GM21825 (cell line): ENCODE results near the gene CSF2RB.

Source experiments
- ATAC-seq: cut with Tn5 transposase; IDR thresholded peaks from one replicate; pipeline ENCODE4 v1.9.1; 2021; ENCODE audit warnings: mild to moderate bottlenecking, moderate library complexity; ENCODE audit not compliant: unreplicated experiment

The CSF2RB gene

GRCh38 chr22:36913427-36914389 lies at the start of gene CSF2RB:
TSS of gene CSF2RB (plus strand) at chr22:36913628. CDS start at chr22:36922208, 8,580 bp downstream.
- no peak for ATAC-seq

- ATAC-seq: no peak
Measured at GRCh38 chr22:36863979-36864378, 49.4 kb upstream of the CSF2RB start.

- no peak for ATAC-seq
Measured at GRCh38 chr22:36864454-36865215, 48.8 kb upstream of the CSF2RB start.

GRCh38 chr22:36865346-36865745 lies 48.1 kb upstream of the CSF2RB start:
- no peak for ATAC-seq

- ATAC-seq: no peak
Measured at GRCh38 chr22:36867695-36868094, 45.7 kb upstream of the CSF2RB start.

GRCh38 chr22:36868546-36869181 lies 44.8 kb upstream of the CSF2RB start:
- ATAC-seq: no peak

GRCh38 chr22:36870250-36870649 lies 43.2 kb upstream of the CSF2RB start:
- no peak for ATAC-seq

GRCh38 chr22:36871669-36872081 lies 41.8 kb upstream of the CSF2RB start:
- ATAC-seq: no peak

- no peak for ATAC-seq
Measured at GRCh38 chr22:36872084-36872483, 41.3 kb upstream of the CSF2RB start.

GRCh38 chr22:36872866-36873498 lies 40.4 kb upstream of the CSF2RB start:
- no peak for ATAC-seq

GRCh38 chr22:36873614-36874308 lies 39.7 kb upstream of the CSF2RB start:
- peak; percentile 83 for ATAC-seq

- no peak for ATAC-seq
Measured at GRCh38 chr22:36874309-36874696, 39.1 kb upstream of the CSF2RB start.

GRCh38 chr22:36874736-36875135 lies 38.7 kb upstream of the CSF2RB start:
- ATAC-seq: no peak

GRCh38 chr22:36875741-36876140 lies 37.7 kb upstream of the CSF2RB start:
- no peak for ATAC-seq

GRCh38 chr22:36879775-36880174 lies 33.7 kb upstream of the CSF2RB start:
- no peak for ATAC-seq

- no peak for ATAC-seq
Measured at GRCh38 chr22:36881504-36882245, 31.8 kb upstream of the CSF2RB start.

GRCh38 chr22:36884349-36885158 lies 28.9 kb upstream of the CSF2RB start:
- ATAC-seq: no peak

- ATAC-seq: no peak
Measured at GRCh38 chr22:36885474-36885873, 28.0 kb upstream of the CSF2RB start.

- ATAC-seq: no peak
Measured at GRCh38 chr22:36886016-36886415, 27.4 kb upstream of the CSF2RB start.
